ENCODE measurements around the gene ALK.

GRCh38 chr2:29865512-29865911 is 55.9 kb downstream of the ALK start:
- TF ChIP-seq POLR2A (IDR thresholded peaks at IDR 0.05) = no peak
- TF ChIP-seq CTCF (IDR thresholded peaks at IDR 0.05) = no peak
